Heart left ventricle (tissue), 13 donors: ENCODE data around the gene SRI.

Experiments used
- CTCF ChIP-seq, 12 donors: fragments of 200-600 bp; sonication (generic) in 4 of 12; IDR thresholded peaks; one replicate each; pipeline versions ENCODE4 v1.5.0 to v1.8.0; 2018 to 2022; ENCODE audit warnings: antibody characterized with exemption in 12 of 12, mild to moderate bottlenecking in 5 of 12
- POLR2A ChIP-seq, 2 donors: fragments of 450-650 bp; IDR thresholded peaks; one replicate each; pipeline ENCODE4 v1.6.1; 2017; ENCODE audit warnings: antibody characterized with exemption in 2 of 2, mild to moderate bottlenecking in 2 of 2, moderate library complexity in 2 of 2
- donor health status: ischemic (EF 13 %, LVEDD 7.1; RV severe dilation, severe dysfunction).
- donor health status: DM: no; HTN: yes; CAD: no.
- donor health status: DM: no; HTN: no; CAD: no.
- donor health status: ischemic (EF 25% LVEDD 6.9; RV normal size, moderate dysfunction).
- donor health status: ischemic (EF 25% LVEDD 5.7; RV mildly dilated, moderate dysfunction).
- donor health status: ischemic (EF 35%, LVEDD 5.7; RV mildly dilated, moderate dysfunction).
- donor health status: nonischemic (EF 11% LVEDD 7.7; RV severe dilation, severe dysfunction).
- donor health status: DM: yes; HTN: yes; CAD: no.
- donor health status: PGD.
- donor health status: ischemic (EF 29% LVEDD 5.4; RV normal size, mild dysfunction).
- donor health status: nonischemic (EF 23%, LVEDD 6.1; RV moderate dilation, normal function).

- no peak for TF ChIP-seq CTCF (IDR thresholded peaks at IDR 0.05)
- TF ChIP-seq POLR2A (IDR thresholded peaks at IDR 0.05), result no peak
Observed at GRCh38 chr7:88216276-88216675, 3.6 kb downstream of the SRI start.
